GM19351 (cell line): ENCODE data around the gene TBC1D22A.

Source experiments
- ATAC-seq: cut with Tn5 transposase; IDR thresholded peaks from one replicate; pipeline ENCODE4 v1.9.1; 2021; ENCODE audit warnings: mild to moderate bottlenecking, moderate library complexity; ENCODE audit not compliant: unreplicated experiment

TBC1D22A gene

DNA sequence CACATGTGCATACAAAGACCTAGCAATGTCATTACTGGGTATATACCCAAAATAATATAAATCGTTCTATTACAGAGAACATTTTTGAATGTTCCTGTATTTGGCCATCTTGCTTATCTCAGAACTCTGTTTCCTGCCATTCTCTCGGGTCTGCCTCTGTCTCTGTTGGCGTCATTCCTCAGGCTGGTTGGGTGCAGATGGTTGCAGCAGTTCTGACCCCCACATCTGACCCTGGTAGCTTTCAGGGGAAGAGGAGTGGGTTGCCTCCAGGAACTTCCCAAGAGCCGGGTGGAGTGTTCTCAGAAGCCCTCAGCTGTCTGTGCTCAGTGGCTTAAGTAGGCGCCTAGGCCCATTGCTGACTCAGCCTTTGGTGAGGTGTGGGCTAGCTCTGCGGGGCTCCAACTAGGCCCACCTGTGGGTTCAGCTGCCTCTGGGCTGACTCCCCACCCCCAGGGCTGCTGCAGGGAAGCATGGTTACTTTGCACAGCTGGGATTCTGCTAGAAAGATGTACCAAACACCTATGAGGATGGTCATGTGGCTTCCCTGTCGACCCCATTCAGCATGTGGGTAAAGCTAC, 114.0 kb downstream of the TBC1D22A start:
- ATAC-seq = no peak

DNA sequence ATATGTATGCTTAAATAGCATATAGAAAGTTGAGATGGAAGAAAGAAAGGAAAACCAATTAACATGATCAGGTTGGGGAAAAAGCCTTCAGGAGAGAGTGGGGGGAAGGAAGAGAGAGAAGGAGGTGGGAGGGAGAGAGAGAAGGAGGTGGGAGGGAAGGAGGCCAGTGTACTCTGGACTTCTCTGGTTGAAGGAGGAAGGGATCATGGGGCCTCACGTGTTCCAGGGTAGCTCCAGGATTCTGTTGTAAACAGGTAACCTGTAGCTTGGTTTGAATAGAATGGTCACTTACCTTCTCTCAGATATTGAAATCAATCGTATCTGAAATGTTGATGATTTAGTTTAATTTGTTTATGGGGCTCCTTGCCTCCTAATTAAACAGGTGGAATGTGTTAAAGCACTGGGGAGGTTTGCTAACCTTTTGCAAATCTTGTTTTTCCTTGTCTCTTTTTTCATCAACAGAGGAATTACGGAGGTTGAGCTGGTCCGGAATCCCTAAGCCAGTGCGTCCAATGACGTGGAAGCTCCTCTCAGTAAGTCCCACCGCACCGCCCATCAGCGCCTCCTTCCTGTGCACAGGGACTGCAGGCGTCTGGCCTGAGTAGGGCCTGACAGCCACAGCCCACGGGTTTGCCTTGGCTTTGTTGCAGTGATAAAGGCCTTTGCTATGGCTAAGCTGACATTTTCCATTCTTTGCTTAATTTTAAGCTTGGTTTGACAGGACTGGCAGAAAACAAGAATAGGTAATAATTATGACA, 115.9 kb downstream of the TBC1D22A start:
- ATAC-seq = no peak

GRCh38 chr22:46879083-46879482, 116.6 kb downstream of the TBC1D22A start:
- no peak for ATAC-seq

DNA sequence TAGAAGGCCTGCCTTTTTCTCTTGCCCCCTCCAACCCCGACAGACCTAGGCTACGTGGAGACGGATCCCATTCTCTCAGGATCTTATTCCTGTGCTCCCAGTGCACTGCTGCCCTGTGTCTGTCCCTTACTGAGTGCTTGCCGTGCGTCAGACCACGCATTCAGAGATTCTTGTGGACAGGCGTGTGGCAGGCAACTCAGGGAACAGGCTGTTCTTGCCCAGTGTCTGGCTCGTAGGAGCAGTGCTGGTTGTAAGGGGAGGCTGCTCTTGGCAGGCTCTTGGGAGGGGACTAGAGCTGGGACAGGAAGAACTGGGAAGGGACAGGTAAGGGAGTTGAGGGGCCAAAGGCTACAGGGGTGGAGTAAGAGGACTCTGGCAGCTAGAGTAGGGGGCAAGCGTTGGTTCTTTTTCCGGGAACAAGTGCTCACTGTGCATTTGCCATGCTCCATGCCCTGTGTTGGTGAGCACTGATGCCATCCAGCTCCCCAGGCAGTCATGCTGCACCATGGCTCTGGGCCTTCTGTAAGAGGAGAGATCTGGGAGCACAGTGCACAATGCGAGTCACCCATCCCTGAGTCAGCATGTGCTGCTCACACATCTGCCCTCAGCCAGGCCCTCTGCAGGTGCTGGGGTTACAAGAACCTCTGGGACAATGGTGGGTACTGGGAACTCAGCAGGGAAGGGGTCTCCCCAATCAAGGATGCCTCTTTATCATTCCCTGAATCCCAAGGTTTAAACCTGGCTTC, 119.1 kb downstream of the TBC1D22A start:
- ATAC-seq = no peak

- ATAC-seq = no peak
Observed at GRCh38 chr22:46883092-46883910, 120.9 kb downstream of the TBC1D22A start.

DNA sequence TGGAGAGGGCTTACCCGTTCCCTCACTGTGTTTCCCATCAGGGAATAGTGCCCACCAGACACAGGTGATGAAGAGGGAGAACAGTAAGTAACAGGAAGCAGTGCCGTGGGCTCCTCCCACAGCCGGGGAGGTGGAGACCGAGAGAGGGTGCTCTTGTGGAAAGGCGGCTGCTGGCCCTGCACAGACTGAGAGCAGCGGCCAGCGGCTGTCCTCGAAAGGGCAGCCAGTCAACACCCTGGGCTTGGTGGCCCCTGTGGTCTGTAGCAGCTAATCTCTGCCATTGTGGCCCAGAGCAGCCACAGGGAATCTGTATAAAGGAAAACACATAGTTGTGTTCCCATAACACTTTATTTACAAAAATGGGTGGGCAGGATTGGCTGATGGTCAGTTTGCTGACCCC, 121.9 kb downstream of the TBC1D22A start:
- no peak for ATAC-seq

- no peak for ATAC-seq
Observed at GRCh38 chr22:46887978-46888377, 125.5 kb downstream of the TBC1D22A start.

GRCh38 chr22:46890819-46891218, 128.4 kb downstream of the TBC1D22A start:
- ATAC-seq = no peak

- no peak for ATAC-seq
Observed at GRCh38 chr22:46891382-46891951, 129.0 kb downstream of the TBC1D22A start.

GRCh38 chr22:46892866-46893265, 130.4 kb downstream of the TBC1D22A start:
- ATAC-seq = no peak

DNA sequence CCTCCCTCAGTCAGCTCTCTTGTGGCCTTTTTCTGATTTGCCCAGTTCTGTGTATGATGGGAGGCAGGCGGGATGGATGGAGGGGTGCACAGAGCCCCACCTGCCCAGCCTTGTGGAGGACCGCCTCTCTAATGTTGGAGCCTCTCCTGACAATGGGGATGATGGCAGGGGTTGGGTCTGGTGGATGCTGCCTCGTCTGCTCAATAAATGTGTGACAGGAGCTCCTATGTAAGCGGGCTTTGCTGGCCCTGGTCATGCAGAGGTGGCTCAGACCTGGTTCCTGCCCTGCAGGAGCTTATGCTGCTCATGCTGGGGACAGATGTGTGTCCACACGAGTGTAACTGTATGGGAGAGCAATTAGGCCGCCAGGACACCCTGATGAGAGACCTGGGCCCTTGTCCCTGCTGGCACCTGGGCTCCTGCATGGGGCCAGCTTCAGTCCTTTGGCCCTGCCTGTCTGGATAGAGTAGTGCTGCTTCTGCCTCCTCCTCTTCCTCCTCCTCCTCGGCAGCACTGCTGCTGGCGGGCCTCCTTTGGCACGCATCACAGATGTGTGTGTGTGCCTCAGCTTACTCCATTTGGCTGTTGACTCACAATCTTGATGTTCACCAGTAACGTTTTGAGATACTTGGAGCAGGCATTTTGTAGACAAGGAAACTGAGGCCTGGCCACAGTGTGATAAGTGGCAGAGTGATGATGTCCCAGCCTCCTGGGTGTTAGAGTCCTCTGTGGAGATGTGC, 131.0 kb downstream of the TBC1D22A start:
- no peak for ATAC-seq

- ATAC-seq = no peak
Observed at GRCh38 chr22:46894081-46894671, 131.7 kb downstream of the TBC1D22A start.

DNA sequence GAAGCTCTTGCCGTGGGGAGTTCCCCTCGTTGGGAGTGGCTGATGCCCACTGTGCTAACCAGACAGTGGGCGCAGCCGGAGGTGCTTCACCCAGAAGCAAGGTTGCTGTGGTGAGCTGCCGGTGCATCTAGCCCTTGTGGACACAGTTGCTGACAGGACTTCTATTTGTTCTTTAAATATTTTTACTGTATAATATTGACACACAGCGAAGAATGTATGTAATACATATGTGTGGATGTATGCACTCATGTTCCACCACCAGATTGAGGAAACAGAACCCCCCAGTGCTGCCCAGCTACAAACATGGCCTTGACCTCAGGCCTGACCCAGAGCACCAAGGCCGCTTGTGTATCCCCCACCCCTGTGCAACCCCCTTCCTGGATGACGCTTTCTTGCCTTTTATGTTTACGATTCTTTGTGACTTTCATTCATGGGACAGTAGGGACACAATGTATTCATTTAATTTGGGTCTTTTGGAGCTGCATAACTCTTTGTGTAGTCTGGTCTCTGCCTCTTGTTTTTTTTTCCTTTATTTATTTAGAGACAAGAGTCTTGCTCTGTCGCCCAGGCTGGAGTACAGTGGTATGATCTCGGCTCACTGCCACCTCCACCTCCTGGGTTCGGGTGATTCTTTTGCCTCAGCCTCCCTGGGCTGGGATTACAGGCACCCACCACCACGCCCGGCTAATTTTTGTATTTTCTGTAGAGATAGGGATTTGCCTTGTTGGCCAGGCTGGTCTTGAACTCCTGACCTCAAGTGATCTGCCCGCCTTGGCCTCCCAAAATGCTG, 132.6 kb downstream of the TBC1D22A start:
- no peak for ATAC-seq

DNA sequence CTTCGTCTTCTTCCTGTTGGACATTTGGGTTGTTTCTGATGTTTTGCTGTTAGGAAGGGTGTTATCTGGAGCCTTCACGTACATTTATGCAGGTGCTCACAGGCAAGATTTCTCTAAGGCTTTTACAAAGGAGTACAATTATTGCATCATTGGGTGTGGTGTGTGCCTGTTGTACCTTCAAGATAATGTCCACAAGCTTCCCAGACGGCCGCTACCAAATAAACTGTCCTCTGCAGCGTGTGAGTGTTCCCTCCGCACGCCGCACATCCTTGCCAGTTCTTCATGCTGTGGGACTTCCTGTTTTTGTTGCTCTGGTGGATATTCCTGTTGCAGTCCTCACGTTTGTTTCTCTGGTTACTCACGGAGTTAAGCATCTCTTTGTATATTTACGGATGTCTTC, 133.3 kb downstream of the TBC1D22A start:
- ATAC-seq = no peak

DNA sequence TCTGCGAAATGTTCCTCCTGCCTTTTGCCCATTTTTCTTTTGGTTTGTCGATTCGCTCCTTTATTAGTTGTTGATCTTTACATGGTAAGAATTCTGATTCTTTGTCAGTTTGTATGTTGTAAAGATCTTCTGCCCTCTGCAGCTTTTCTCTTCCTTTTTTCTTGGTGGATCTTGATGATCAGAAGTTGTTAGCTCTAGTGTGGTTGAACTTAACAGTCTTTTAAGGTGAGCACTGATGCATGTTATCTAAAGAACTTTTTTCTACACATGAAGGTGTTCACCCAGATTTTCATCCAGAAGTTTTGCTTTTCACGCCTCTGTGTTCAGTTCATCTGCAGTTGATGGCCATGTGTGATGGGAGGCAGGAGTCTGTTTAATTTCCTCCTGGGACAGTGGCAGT, 133.7 kb downstream of the TBC1D22A start:
- no peak for ATAC-seq

DNA sequence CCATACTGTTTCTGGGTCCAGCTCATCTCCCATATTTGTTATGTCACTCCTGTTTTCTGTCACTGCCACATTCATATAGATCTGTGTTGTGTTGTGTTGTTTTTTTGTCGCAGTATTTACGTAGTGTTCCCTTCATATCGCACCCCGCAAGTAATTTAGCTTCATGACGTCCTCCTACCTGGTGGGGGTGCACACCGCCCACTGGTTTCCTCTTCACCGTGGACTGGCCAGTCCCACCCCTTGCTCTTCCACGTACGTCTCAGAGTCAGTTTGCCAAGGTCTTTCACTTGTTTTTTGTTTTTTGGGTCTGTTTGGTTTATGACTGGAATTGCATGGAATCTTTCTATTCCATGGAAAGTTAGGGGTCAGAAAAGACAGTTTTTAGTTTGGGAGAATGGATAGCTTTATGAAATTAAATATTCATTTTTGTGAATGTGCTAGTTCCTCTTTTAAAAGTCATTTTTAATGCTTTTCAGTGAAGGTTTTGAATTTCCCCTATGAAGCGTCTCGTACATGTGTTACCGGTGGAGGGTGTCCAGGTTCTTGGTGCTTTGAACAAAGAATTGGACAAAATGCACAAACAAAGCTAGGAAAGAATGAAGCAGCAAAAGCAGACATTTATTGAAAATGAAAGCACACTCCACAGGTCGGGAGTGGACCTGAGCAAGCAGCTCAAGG, 134.3 kb downstream of the TBC1D22A start:
- no peak for ATAC-seq

- no peak for ATAC-seq
Observed at GRCh38 chr22:46897246-46897623, 134.8 kb downstream of the TBC1D22A start.

GRCh38 chr22:46900549-46900948, 138.1 kb downstream of the TBC1D22A start:
- no peak for ATAC-seq
